Measurements from ENCODE around the gene CEP120. TPM values are rescaled to one million over a fixed set of nuclear protein-coding genes. Genes with fewer than 3 reads are reported as not detected.

CEP120 gene
- total RNA-seq, 4 donors from 2014 or later, result 3.9 to 7.8 (median 7.6) TPM

DNA sequence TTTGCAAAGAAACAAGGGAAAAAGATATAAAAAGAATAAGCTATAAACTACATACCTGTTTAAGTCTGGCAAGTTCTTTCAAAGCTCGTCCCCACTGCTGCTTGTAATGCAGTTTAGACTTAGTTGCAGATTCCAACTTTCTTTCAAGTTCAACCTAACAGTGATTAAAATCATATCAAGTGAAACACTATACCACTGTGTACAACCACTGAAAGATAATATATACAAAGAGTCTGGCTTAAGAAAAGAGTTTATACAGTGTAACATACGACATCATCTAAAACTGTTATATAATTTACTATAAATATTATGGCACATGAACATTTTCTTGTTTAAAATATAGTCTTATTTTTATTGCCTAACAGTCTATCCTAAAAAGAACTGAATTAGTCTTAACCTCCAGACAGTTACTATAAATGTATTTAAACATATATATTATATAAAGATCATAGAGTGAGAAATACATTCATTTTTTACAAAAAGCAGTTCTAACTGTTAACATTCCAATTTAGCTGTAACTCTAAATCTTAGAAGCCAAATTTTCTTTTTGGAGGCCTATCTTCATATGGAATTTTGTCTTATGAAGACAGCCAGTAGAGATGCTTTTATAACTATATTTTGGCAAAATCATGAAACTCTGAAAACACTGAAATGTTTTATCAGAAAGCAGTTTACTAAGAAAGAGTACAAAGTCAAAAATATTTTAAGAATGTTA is 58.6 kb downstream of the CEP120 start:
- in situ Hi-C loops (cut with MboI; ENCODE audit: low sequenced_read_pairs in 4 of 4) (loop anchor here in 3 of 4 donors (25.0 kb wide), 1 partner anchor 852 kb away; no protein-coding TSS in a partner anchor), intact Hi-C loops (cut with DNase I; ENCODE audit: low total_unique reads) (no loop called here)
- Histone ChIP-seq H3K4me3 (no peak overlapping the region), H3K27ac (no peak overlapping the region), H3K27me3 (no peaks in the 10 kb centered on the region), H3K4me1 (no peaks in the 10 kb centered on the region), H3K9me3 (no peaks in the 10 kb centered on the region), H3K36me3 (no peaks in the 10 kb centered on the region)
- ATAC-seq, result no peak
- no peak for TF ChIP-seq POLR2A (IDR thresholded peaks at IDR 0.05)
- TF ChIP-seq, protein P1, sequence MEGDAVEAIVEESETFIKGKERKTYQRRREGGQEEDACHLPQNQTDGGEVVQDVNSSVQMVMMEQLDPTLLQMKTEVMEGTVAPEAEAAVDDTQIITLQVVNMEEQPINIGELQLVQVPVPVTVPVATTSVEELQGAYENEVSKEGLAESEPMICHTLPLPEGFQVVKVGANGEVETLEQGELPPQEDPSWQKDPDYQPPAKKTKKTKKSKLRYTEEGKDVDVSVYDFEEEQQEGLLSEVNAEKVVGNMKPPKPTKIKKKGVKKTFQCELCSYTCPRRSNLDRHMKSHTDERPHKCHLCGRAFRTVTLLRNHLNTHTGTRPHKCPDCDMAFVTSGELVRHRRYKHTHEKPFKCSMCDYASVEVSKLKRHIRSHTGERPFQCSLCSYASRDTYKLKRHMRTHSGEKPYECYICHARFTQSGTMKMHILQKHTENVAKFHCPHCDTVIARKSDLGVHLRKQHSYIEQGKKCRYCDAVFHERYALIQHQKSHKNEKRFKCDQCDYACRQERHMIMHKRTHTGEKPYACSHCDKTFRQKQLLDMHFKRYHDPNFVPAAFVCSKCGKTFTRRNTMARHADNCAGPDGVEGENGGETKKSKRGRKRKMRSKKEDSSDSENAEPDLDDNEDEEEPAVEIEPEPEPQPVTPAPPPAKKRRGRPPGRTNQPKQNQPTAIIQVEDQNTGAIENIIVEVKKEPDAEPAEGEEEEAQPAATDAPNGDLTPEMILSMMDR (IDR thresholded peaks at IDR 0.05 in 4 of 5, conservative IDR thresholded peaks at IDR 0.05 in 1 of 5), result no peak
- DNase-seq, result no peak

DNA sequence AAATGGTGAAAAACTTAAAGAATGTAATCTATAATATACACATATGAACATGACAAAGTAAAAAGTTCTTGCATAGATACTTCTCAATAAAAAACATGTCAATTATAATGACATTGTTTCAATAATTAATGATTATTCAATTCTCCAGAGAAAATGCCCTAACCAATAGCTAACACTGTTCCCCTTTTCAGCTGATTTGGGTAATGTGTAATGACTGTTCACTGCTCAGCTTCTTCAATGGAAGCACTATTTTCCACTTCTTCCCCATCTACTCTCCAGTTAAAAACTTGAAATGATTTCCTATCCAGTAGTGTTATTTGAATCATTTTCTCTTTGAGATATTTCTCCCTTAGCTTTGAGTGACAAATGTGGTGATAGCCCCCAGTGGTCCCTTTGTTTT is 62.3 kb downstream of the CEP120 start:
- in situ Hi-C loops (cut with MboI; ENCODE audit: low sequenced_read_pairs in 4 of 4) (loop anchor here in 3 of 4 donors (25.0 kb wide), 1 partner anchor 849 kb away; no protein-coding TSS in a partner anchor), intact Hi-C loops (cut with DNase I; ENCODE audit: low total_unique reads) (no loop called here)
- H3K4me3 ChIP-seq, result no peak overlapping the region
- TF ChIP-seq, protein P1 (IDR thresholded peaks at IDR 0.05 in 4 of 5, conservative IDR thresholded peaks at IDR 0.05 in 1 of 5), result no peak
- TF ChIP-seq POLR2A (IDR thresholded peaks at IDR 0.05), result no peak
- no peaks in the 10 kb centered on the region for H3K27me3 ChIP-seq
- no peak for DNase-seq
- H3K4me1 ChIP-seq, result no peaks in the 10 kb centered on the region
- no peak overlapping the region for H3K27ac ChIP-seq
- no peaks in the 10 kb centered on the region for H3K36me3 ChIP-seq
- no peak for ATAC-seq
- H3K9me3 ChIP-seq, result no peaks in the 10 kb centered on the region

DNA sequence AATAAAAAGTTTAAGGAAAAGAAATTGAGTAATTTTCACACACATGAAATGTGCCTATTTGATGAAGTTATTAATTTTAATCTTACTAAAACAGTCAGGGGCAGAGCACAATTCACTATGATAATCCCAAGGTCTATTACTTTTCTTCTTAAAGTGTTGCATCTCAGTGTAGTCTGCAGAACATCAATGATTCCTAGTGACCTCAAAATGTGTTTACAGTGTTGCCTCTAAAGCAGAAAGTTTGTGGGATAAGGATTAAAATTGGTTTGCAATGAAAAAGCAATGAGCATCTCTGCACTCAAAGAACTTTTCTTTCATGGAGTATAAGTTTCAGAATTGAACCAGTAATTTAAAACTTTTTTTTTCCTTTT is 63.0 kb downstream of the CEP120 start:
- Histone ChIP-seq H3K36me3 (no peaks in the 10 kb centered on the region), H3K27ac (no peak overlapping the region), H3K27me3 (no peaks in the 10 kb centered on the region), H3K4me3 (no peak overlapping the region), H3K4me1 (no peaks in the 10 kb centered on the region), H3K9me3 (no peaks in the 10 kb centered on the region)
- no peak for DNase-seq
- intact Hi-C loops (cut with DNase I; ENCODE audit: low total_unique reads), result no loop called here
- no peak for ATAC-seq
- in situ Hi-C loops (cut with MboI; ENCODE audit: low sequenced_read_pairs in 4 of 4), result loop anchor here in 3 of 4 donors (25.0 kb wide), 1 partner anchor 848 kb away; no protein-coding TSS in a partner anchor
- TF ChIP-seq, protein P1 (IDR thresholded peaks at IDR 0.05 in 4 of 5, conservative IDR thresholded peaks at IDR 0.05 in 1 of 5), result no peak
- TF ChIP-seq POLR2A (IDR thresholded peaks at IDR 0.05), result no peak

DNA sequence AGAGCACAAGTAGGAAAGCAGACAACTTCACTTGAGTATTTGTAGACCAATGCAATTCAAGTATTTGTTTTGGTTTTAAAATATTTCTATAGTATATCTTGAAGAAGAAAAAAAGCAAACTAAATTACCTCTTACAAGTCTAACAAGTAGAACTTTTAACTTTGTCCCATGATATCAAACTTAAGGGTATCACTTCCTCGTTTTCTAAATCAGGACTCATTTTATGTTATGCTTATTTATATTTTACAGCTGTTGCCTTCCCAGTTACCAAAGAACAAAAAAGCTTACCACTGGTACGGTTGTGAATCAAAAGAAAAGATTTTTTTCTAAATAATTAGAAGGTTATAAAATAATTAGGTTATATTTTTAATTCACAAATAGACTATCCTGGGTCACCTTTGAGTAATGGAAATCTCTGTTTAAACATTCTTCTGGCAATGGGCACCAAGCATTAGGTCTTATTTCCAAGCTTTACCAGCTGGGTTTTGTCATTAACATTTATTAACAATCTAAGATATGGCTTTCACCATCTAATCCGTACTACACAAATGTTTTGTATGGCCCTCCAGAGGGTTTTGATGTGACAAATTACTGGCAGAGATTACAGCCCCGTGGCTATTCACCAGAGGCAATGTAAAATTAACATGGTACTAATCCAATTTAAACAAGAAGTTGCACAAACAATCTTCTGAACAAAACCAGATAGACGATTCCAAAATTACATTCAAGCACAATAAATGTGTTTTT is 63.6 kb downstream of the CEP120 start:
- no peak overlapping the region for H3K27ac ChIP-seq
- no peaks in the 10 kb centered on the region for H3K36me3 ChIP-seq
- TF ChIP-seq, protein P1 (IDR thresholded peaks at IDR 0.05 in 4 of 5, conservative IDR thresholded peaks at IDR 0.05 in 1 of 5), result no peak
- no peak for TF ChIP-seq POLR2A (IDR thresholded peaks at IDR 0.05)
- in situ Hi-C loops (cut with MboI; ENCODE audit: low sequenced_read_pairs in 4 of 4), result loop anchor here in 3 of 4 donors (25.0 kb wide), 1 partner anchor 847 kb away; no protein-coding TSS in a partner anchor
- no peaks in the 10 kb centered on the region for H3K27me3 ChIP-seq
- ATAC-seq (no peak), DNase-seq (no peak)
- no peak overlapping the region for H3K4me3 ChIP-seq
- no peaks in the 10 kb centered on the region for H3K9me3 ChIP-seq
- H3K4me1 ChIP-seq, result no peaks in the 10 kb centered on the region
- intact Hi-C loops (cut with DNase I; ENCODE audit: low total_unique reads), result no loop called here

Data from gastrocnemius medialis (tissue), 4 donors.